HCEC 1CT (cell line): ENCODE results near the gene CCDC177.
A peak's percentile ranks its signal among the peaks of the same experiment; 100 is the strongest.
"Not testable (repeated sequence)": the region's sequence is repeated elsewhere in the genome, so short reads cannot be mapped to it uniquely, and the experiment has no call there.

Source experiments
- DNase-seq: peaks from one replicate; pipeline ENCODE4 v3.0.0-alpha.2; 2017

Gene CCDC177

GRCh38 chr14:69599431-69599830 lies 24.8 kb upstream of the CCDC177 start:
- not testable (repeated sequence) for DNase-seq

GRCh38 chr14:69595336-69595735 lies 20.7 kb upstream of the CCDC177 start:
- DNase-seq, result no peak

- DNase-seq, result no peak
Observed at GRCh38 chr14:69594846-69595245, 20.2 kb upstream of the CCDC177 start.

- DNase-seq, result peak; percentile 56
Observed at GRCh38 chr14:69593018-69593677, 18.5 kb upstream of the CCDC177 start.

GRCh38 chr14:69591317-69591716 lies 16.6 kb upstream of the CCDC177 start:
- DNase-seq, result no peak

- DNase-seq, result no peak
Observed at GRCh38 chr14:69587389-69587788, 12.7 kb upstream of the CCDC177 start.

- no peak for DNase-seq
Observed at GRCh38 chr14:69586404-69586803, 11.7 kb upstream of the CCDC177 start.

GRCh38 chr14:69584389-69584788 lies 9.7 kb upstream of the CCDC177 start:
- DNase-seq, result no peak

GRCh38 chr14:69582829-69583228 lies 8.2 kb upstream of the CCDC177 start:
- DNase-seq, result no peak

- peak; percentile 70 for DNase-seq
Observed at GRCh38 chr14:69582212-69582611, 7.5 kb upstream of the CCDC177 start.

GRCh38 chr14:69581316-69581935 lies 6.8 kb upstream of the CCDC177 start:
- DNase-seq, result no peak

GRCh38 chr14:69580009-69580577 lies 5.4 kb upstream of the CCDC177 start:
- peak; percentile 96 for DNase-seq

GRCh38 chr14:69579476-69579875 lies 4.8 kb upstream of the CCDC177 start:
- DNase-seq, result no peak

GRCh38 chr14:69574954-69575295 lies 254 bp upstream of the CCDC177 start:
- DNase-seq, result no peak

- no peak for DNase-seq
Observed at GRCh38 chr14:69573831-69574262, 824 bp downstream of the CCDC177 start.

- DNase-seq, result no peak
Observed at GRCh38 chr14:69573205-69573830, 1.4 kb downstream of the CCDC177 start.

GRCh38 chr14:69572841-69573135 lies 1.9 kb downstream of the CCDC177 start:
- DNase-seq, result no peak

- DNase-seq, result no peak
Observed at GRCh38 chr14:69572030-69572840, 2.4 kb downstream of the CCDC177 start.

- DNase-seq, result no peak
Observed at GRCh38 chr14:69571449-69572029, 3.1 kb downstream of the CCDC177 start.

- DNase-seq, result no peak
Observed at GRCh38 chr14:69570836-69571330, 3.8 kb downstream of the CCDC177 start.

- no peak for DNase-seq
Observed at GRCh38 chr14:69569859-69570258, 4.8 kb downstream of the CCDC177 start.

- no peak for DNase-seq
Observed at GRCh38 chr14:69567563-69567962, 7.1 kb downstream of the CCDC177 start.

- DNase-seq, result no peak
Observed at GRCh38 chr14:69561893-69562292, 12.8 kb downstream of the CCDC177 start.
